Sigmoid colon (tissue), 4 donors: Measurements from ENCODE around the gene MAL.

Experiments
- EP300 ChIP-seq, 4 donors: sonication (generic); formaldehyde crosslinking; IDR thresholded peaks; one replicate each; pipeline ENCODE4 v1.6.1; 2017; ENCODE audit warnings: antibody characterized with exemption in 4 of 4
- POLR2A ChIP-seq, 2 donors: fragments of 450-650 bp; IDR thresholded peaks; one replicate each; pipeline ENCODE4 v1.6.1; 2016; ENCODE audit warnings: antibody characterized with exemption in 2 of 2, mild to moderate bottlenecking in 2 of 2, moderate library complexity in 2 of 2
- POLR2AphosphoS5 ChIP-seq, 4 donors: sonication (generic); formaldehyde crosslinking; IDR thresholded peaks; one replicate each; pipeline ENCODE4 v1.6.1; 2017; ENCODE audit warnings: antibody characterized with exemption in 4 of 4
- TF ChIP-seq, protein P1 (sequence below), 4 experiments: fragments of 450-650 bp in 3 of 4; fragments of 200-600 bp in 1 of 4; IDR thresholded peaks; one replicate each; pipeline ENCODE4 v1.5.1; 2016 to 2019; ENCODE audit warnings: antibody characterized with exemption in 4 of 4, mild to moderate bottlenecking in 3 of 4, moderate library complexity in 2 of 4

DNA sequence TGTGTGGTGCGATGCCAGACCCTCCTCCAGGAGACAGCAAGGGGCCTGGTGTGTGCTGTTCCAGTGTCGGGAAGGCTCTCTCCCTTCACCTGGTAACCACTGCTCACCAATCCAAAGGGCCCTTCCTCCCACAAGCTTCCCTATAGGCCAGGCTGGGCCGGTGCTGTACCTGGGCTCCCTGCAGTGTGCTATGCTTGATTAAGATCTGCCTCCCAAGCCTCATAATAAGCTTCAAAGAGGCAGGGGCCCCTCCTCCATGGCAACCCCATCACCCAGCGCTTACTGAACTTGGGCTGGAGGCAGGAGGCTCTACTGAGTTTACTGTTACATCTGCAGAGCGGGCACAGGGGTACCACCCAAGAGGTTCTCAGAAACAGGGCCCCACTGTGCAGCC is 4.5 kb upstream of the MAL start:
- TF ChIP-seq, protein P1, sequence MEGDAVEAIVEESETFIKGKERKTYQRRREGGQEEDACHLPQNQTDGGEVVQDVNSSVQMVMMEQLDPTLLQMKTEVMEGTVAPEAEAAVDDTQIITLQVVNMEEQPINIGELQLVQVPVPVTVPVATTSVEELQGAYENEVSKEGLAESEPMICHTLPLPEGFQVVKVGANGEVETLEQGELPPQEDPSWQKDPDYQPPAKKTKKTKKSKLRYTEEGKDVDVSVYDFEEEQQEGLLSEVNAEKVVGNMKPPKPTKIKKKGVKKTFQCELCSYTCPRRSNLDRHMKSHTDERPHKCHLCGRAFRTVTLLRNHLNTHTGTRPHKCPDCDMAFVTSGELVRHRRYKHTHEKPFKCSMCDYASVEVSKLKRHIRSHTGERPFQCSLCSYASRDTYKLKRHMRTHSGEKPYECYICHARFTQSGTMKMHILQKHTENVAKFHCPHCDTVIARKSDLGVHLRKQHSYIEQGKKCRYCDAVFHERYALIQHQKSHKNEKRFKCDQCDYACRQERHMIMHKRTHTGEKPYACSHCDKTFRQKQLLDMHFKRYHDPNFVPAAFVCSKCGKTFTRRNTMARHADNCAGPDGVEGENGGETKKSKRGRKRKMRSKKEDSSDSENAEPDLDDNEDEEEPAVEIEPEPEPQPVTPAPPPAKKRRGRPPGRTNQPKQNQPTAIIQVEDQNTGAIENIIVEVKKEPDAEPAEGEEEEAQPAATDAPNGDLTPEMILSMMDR (IDR thresholded peaks at IDR 0.05), result no peak
- TF ChIP-seq POLR2AphosphoS5 (IDR thresholded peaks at IDR 0.05), result no peak
- no peak for TF ChIP-seq EP300 (IDR thresholded peaks at IDR 0.05)
- no peak for TF ChIP-seq POLR2A (IDR thresholded peaks at IDR 0.05)
